Measurements from ENCODE around the gene ME2. TPM values are rescaled to one million over a fixed set of nuclear protein-coding genes. Genes with fewer than 3 reads are reported as not detected.

ME2 gene
- total RNA-seq (2011; cell fraction: chromatin; rRNA removed; ENCODE audit: low replicate concordance), result 10.7 and 35.3 TPM in 2 replicates
- total RNA-seq (2011; cell fraction: nucleolus; rRNA removed), result 5.8 and 6.7 TPM in 2 replicates
- 14.2 and 21.4 TPM in 2 replicates for total RNA-seq (2011; cell fraction: nucleoplasm; rRNA removed)
- total RNA-seq (2014; rRNA removed), result 42.1 and 46.1 TPM in 2 replicates
- 36.2 and 40.9 TPM in 2 replicates for total RNA-seq (2014; rRNA removed; fragmentation: Illumina TruSeq; extraction: Trizol)
- 26.2 and 31.3 TPM in 2 replicates for total RNA-seq (2015; rRNA removed; fragmentation: Illumina TruSeq; extraction: Trizol)
- 29.5 and 30.3 TPM in 2 replicates for total RNA-seq (2021)
- 42.3 and 54.4 TPM in 2 replicates for polyA plus RNA-seq (2011; rRNA removed)
- polyA plus RNA-seq (2011; cell fraction: cytosol; rRNA removed), result 18.1 and 31.4 TPM in 2 replicates
- 14.6 and 24.3 TPM in 2 replicates for polyA plus RNA-seq (2011; cell fraction: nucleus; rRNA removed)
- 23.8 and 27.6 TPM in 2 replicates for polyA plus RNA-seq (2012)
- 44.3 and 54.0 TPM in 2 replicates for polyA plus RNA-seq (2014; fragmentation: Illumina TruSeq; extraction: Trizol)
- polyA plus RNA-seq (2014; fragmentation: Nextera tagmentation; extraction: Ambion mirVana), result 10 to 100 TPM; 12.3 to 13.0 TPM
- polyA plus RNA-seq (2014; rRNA removed), result 39.5 and 40.7 TPM in 2 replicates
- 53.5 and 57.6 TPM in 2 replicates for polyA minus RNA-seq (2011; rRNA and poly(A)+ RNA removed)
- polyA minus RNA-seq (2011; cell fraction: cytosol; rRNA and poly(A)+ RNA removed), result 18.4 and 24.2 TPM in 2 replicates
- polyA minus RNA-seq (2011; cell fraction: nucleus; rRNA and poly(A)+ RNA removed), result 6.7 and 11.4 TPM in 2 replicates
- Bru-seq, nascent RNA, result percentile 66 among the genes with signal in this experiment
- BruChase-seq, experiment 1, labeled RNA remaining after a 2-hour chase, result percentile 65 among the genes with signal in this experiment
- BruChase-seq, experiment 2, labeled RNA remaining after a 6-hour chase, result percentile 65 among the genes with signal in this experiment
- long read RNA-seq, experiment 1, full-length matches to known transcripts, result 28 of 41 reads
- long read RNA-seq, experiment 1, partial matches to known transcripts, result 5 of 41 reads
- long read RNA-seq, experiment 1, other reads (novel, unspliced or antisense), result 8 of 41 reads
- long read RNA-seq, experiment 2, full-length matches to known transcripts, result 6 of 34 reads
- long read RNA-seq, experiment 2, partial matches to known transcripts, result 4 of 34 reads
- long read RNA-seq, experiment 2, other reads (novel, unspliced or antisense), result 24 of 34 reads
- long read RNA-seq, experiment 3, full-length matches to known transcripts, result 30 of 36 reads
- long read RNA-seq, experiment 3, partial matches to known transcripts, result 2 of 36 reads
- long read RNA-seq, experiment 3, other reads (novel, unspliced or antisense), result 4 of 36 reads

- in situ Hi-C loops (cut with MboI), result no loop called here
- WGBS (ENCODE audit: insufficient coverage, low coverage, missing lambda C conversion rate), result 0% methylated on average over 42 of the region's 78 CpGs
- peak; percentile 15 for FAIRE-seq
- TF ChIP-seq PKNOX1 (IDR thresholded peaks at IDR 0.05) (peak; percentile 99), CEBPB (tag; IDR thresholded peaks at IDR 0.05) (peak; percentile 68), ZNF639 (CRISPR knock-in tag; conservative IDR thresholded peaks at IDR 0.05 in 1 of 2, IDR thresholded peaks at IDR 0.05 in 1 of 2) (peak in 1 of 2 experiments; percentile 37; a peak in 1 of 4 replicates), ZBTB8A (IDR thresholded peaks at IDR 0.05; ENCODE audit: partially characterized antibody) (no peak), BRD9 (IDR thresholded peaks at IDR 0.05; ENCODE audit: low read depth, partially characterized antibody) (no peak), CHD2 (IDR thresholded peaks at IDR 0.05; ENCODE audit: low read depth, low read length) (peak; percentile 20; the same call in 1 of the 2 replicates), RBBP5 (IDR thresholded peaks at IDR 0.05; ENCODE audit: borderline replicate concordance, insufficient read depth, low read length, poor library complexity, severe bottlenecking) (no peak), RNF219 (CRISPR knock-in tag; IDR thresholded peaks at IDR 0.05) (no peak)
Measured at GRCh38 chr18:50878345-50879301, at the start of gene ME2. TSS of gene ME2 (plus strand) at chr18:50879118. CDS start at chr18:50895821, 16,703 bp downstream.

More at GRCh38 chr18:50878345-50879301, at the start of gene ME2:
- intact Hi-C loops (cut with micrococcal nuclease), result loop anchor here (10.0 kb wide), 1 partner anchor 126 kb away; no protein-coding TSS in a partner anchor
- Histone ChIP-seq H2AFZ (ENCODE audit: low read depth, low read length) (peak within 1 kb of the TSS; percentile 94), H3K9ac (ENCODE audit: insufficient read depth in 1 of 2, low read depth in 2 of 2, low read length in 2 of 2) (peak within 1 kb of the TSS; percentile 78 to 92), H3K9me1 (ENCODE audit: control insufficient read depth, insufficient read depth, low read length) (no peaks in the 10 kb centered on the region), H3K79me2 (ENCODE audit: control insufficient read depth, insufficient read depth, low read length) (peaks cover 39% of the 10 kb centered on the region), H3K27ac (ENCODE audit: extremely low read depth, low read depth, low read length) (peak within 1 kb of the TSS; percentile 77), H3K4me1 (replicated peaks in 1 of 2; ENCODE audit: control insufficient read depth in 2 of 2, insufficient read depth in 2 of 2, low read length in 2 of 2) (peaks cover 3 to 4% of the 10 kb centered on the region in 2 experiments; a peak in 3 of 5 replicates), H3K36me3 (ENCODE audit: control insufficient read depth, insufficient read depth, low read length) (no peaks in the 10 kb centered on the region), H3K4me2 (ENCODE audit: insufficient read depth, low read length) (peak within 1 kb of the TSS; percentile 87), H3K4me3 (peak within 1 kb of the TSS; percentile 74), H3K27me3 (ENCODE audit: control insufficient read depth in 2 of 2, insufficient read depth in 2 of 2, low read length in 2 of 2) (no peaks in the 10 kb centered on the region), H3K9me3 (replicated peaks; ENCODE audit: control insufficient read depth, insufficient read depth, low read depth, low read length) (no peaks in the 10 kb centered on the region), H4K20me1 (replicated peaks; ENCODE audit: control insufficient read depth, insufficient read depth, low read length) (no peaks in the 10 kb centered on the region)
- BruUV-seq (replicated peaks), result TSS peak; percentile 95
- ATAC-seq (peak; percentile 98), DNase-seq (ENCODE audit: extremely low read depth in 1 of 4, low spot score in 3 of 4) (peak; percentile 90 to 96 (median 96))
- CTCF ChIA-PET (ENCODE audit: low intra/inter-chr PET ratio), result no interaction called here
- POLR2A ChIA-PET, result interaction anchor here (0.6 to 1.1 kb wide), 9 partner anchors 12 to 151 kb away, joined by 3 to 5 read pairs (median 4); partner anchors contain the start of gene SMAD4

All from K562 (cell line).